Esophagus mucosa (tissue), 1 donor: ENCODE measurements around the gene PHACTR4. TPM values are rescaled to one million over a fixed set of nuclear protein-coding genes. Genes with fewer than 3 reads are reported as not detected.
A peak's percentile ranks its signal among the peaks of the same experiment; 100 is the strongest.
"Not testable (repeated sequence)": the region's sequence is repeated elsewhere in the genome, so short reads cannot be mapped to it uniquely, and the experiment has no call there.

Source experiments
- ATAC-seq: fragments of 200-7000 bp; cut with Tn5 transposase; one replicate; pipeline ENCODE4 v1.9.1; 2020
- total RNA-seq: library from RNA; stranded (reverse); gene quantifications from one replicate; pipeline ENCODE4 v1.2.4, GENCODE V29; 2023
- donor health status: DM: yes; HTN: yes; CAD: no.

Gene PHACTR4
- total RNA-seq, 1 donor from 2014 or later, result 56.3 TPM

DNA sequence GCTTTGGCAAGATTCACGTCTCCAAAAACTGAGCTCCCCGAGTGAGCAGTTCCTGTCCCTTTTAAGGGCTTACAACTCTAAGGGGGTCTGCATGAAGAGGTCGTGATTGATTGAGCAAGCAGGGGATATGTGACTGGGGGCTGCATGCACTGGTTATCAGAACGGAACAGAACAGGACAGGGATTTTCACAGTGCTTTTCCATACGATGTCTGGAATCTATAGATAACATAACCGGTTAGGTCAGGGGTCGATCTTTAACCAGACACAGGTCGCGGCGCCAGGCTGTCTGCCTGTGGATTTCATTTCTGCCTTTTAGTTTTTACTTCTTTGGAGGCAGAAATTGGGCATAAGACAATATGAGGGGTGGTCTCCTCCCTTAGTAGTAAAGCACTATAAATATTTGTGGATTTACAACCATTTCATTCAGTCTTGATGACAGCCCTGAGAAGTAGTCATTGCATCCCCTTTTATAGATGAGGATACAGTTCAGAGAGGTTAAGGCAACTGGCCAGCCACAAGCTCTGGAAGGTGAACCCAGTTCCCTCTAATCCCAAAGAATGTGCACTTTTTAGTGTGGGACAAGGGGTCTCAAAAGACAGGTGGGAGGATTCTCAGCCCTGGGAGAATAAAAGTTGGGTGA lies 155.6 kb downstream of the PHACTR4 start:
- not testable (repeated sequence) for ATAC-seq

GRCh38 chr1:28526886-28527285 lies 157.3 kb downstream of the PHACTR4 start:
- peak; percentile 83 for ATAC-seq

DNA sequence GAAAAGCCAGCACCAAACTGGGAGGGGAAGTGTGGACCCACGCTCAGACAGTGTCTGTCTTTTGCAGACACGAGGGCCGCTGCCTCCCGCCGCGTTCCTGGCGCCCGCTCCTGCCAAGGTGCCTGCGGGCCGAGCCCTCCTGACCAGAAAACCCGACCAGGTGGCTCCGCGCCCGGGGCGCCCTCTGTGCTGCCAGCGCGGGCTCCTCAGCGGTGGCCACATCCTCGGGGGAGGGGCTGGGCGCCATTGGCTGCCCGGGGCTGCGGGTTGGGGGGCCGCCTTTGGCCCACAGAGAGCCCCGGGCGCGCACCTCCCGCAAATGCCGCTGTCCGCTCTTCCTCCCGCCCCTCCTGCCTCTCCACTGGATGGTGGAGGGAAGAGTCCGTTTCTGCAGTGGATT lies 160.9 kb downstream of the PHACTR4 start:
- ATAC-seq, result no peak

GRCh38 chr1:28534671-28535070 lies 165.1 kb downstream of the PHACTR4 start:
- no peak for ATAC-seq

DNA sequence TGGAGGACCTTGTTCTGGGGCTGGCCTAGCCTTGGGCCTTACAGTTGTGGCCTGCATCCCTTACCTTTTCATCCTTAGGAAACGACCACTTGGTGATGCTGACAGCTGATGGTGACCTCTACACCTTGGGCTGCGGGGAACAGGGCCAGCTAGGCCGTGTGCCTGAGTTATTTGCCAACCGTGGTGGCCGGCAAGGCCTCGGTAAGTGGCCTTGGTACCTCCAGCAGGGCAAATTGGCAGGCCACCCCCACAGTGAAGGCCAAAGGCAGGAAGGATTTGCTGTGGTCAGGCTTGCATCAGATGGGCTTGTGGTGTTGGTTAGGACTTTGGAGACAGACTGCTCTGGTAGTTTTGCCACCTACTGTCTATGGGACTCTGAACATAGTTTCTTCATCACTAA lies 165.6 kb downstream of the PHACTR4 start:
- ATAC-seq, result no peak

- no peak for ATAC-seq
Observed at GRCh38 chr1:28537457-28538199, 168.1 kb downstream of the PHACTR4 start.

DNA sequence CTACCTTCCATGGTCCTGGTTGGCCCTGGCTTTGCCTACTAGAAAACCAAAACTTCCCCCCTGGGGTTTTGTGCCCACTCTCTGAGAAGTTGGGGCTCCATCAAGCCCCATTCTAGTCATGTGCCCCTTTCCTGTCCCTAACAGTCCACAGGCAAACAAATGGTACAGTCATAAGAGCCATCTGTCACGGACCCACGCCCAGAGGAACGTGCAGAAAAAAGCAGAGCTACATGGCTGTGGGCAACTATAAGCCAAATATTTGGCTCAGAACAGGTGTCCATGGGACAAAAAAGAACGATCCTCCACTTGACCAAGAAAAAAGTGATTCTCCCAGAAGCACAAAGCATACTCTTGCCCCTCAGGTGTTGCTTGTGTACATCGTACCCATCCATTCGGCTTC lies 168.7 kb downstream of the PHACTR4 start:
- no peak for ATAC-seq

DNA sequence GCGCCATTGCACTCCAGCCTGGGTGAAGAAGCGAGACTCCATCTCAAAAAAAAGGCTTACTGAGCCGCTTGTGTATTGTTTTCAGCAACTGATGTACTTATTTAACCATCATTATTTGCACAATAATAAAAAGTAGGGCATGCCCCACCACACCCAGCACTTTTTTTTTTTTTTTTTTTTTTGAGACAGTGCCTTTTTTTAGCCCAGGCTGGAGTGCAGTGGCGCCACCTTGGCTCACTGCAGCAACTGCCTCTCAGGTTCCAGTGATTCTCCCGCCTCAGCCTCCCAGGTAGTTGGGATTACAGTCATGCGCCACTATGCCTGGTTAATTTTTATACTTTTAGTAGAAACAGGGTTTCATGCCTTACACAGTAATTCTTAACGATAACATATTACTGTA lies 171.1 kb downstream of the PHACTR4 start:
- ATAC-seq, result no peak

DNA sequence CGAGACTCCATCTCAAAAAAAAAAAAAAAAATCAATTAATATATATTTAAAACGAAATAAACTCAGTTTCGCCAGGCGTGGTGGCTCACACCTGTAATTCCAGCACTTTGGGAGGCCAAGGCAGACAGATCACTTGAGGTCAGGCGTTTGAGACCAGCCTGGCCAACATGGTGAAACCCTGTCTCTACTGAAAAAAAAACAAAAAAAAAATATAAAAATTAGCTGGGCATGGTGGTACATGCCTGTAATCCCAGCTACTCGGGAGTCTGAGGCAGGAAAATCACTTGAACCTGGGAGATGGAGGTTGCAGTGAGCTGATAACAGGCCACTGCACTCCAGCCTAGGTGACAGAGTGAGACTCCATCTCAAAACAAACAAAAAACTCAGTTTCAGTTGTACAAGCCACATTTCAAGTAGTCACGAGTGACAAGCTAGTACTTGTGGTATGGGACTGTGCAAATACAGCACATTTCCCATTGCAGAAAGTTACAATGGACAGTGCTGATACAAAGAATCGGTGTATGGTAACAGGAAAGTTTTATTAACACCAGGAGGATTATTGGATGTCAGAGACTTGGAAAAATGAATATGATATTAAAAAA lies 172.0 kb downstream of the PHACTR4 start:
- peak; percentile 68 for ATAC-seq

GRCh38 chr1:28545246-28545628 lies 175.7 kb downstream of the PHACTR4 start:
- no peak for ATAC-seq

DNA sequence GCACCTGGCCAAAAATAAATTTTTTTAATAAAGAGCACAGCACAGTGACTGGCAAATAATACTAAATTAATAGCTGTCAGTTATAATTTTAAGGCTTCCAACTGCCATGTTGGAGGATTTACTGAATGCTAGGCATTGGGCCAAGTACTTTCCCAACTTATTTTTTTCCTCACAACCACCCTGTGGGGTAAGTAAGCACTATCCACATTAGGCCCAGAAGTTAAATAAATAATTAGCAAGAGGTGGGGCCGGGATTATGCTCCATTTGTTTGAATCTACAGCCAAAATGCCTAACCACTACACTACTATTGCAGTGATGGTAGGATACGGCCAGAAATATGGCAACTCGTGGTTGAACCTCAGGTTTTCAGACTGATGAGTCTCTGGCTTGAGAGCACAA lies 178.8 kb downstream of the PHACTR4 start:
- no peak for ATAC-seq

Other genes starting within 250 kb of the PHACTR4 start
- 7.6 TPM for gene PTAFR, start 193.1 kb upstream of the PHACTR4 start, total RNA-seq
- 45.8 TPM for gene DNAJC8, start 136.7 kb upstream of the PHACTR4 start, total RNA-seq
- 119 TPM for gene ATP5IF1, start 133.6 kb upstream of the PHACTR4 start, total RNA-seq
- 26.2 TPM for gene SESN2, start 110.2 kb upstream of the PHACTR4 start, total RNA-seq
- gene MED18, start 40.7 kb upstream of the PHACTR4 start, total RNA-seq, result 15.5 TPM
- 33.3 TPM for gene RCC1, start 136.3 kb downstream of the PHACTR4 start, total RNA-seq
- gene TRNAU1AP, start 183.3 kb downstream of the PHACTR4 start, total RNA-seq, result 24.3 TPM
- 0.40 TPM for gene RAB42, start 222.5 kb downstream of the PHACTR4 start, total RNA-seq